Hematopoietic multipotent progenitor cell treated with erythropoietin and hydrocortisone succinate and interleukin-3 and kit ligand, for 6 days (in vitro differentiated cells): ENCODE measurements around the gene CLASP2.
"Not testable (repeated sequence)": the region's sequence is repeated elsewhere in the genome, so short reads cannot be mapped to it uniquely, and the experiment has no call there.

Experiments used
- DNase-seq: peaks from one replicate; pipeline ENCODE4 v3.0.0-alpha.2; 2015

Gene CLASP2

DNA sequence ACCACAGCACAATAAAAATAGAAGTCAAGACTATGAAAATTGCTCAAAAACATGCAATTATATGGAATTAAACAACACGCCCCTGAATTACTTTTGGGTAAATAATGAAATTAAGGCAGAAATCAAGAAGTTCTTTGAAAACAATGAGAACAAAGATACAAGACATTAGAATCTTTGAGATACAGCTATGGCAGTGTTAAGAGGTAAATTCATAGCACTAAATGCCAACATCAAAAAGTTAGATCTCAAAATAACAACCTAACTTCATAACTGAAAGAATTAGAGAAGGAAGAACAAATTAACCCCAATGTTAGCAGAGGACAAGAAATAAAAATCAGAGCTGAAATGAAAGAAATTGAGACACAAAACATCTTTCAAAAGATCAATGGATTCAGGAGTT, 191.3 kb downstream of the CLASP2 start:
- DNase-seq: no peak

DNA sequence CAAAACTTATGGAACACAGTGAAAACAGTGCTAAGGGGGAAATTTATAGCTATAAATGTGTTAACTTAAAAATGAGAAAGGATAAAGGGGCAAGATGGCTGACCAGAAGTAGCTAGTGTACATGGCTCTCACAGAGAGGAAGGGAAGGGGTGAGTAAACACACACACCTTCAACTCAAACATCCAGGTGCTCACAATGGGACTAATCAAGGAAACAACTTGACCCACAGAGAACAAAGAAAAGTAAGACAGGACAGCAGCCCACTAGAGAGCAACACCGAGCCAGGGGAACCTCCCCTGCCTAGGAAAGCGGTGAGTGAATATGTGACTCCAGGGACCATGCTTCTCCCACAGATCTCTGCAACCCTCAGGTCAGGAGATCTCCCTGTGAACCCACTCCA, 192.8 kb downstream of the CLASP2 start:
- DNase-seq: no peak

DNA sequence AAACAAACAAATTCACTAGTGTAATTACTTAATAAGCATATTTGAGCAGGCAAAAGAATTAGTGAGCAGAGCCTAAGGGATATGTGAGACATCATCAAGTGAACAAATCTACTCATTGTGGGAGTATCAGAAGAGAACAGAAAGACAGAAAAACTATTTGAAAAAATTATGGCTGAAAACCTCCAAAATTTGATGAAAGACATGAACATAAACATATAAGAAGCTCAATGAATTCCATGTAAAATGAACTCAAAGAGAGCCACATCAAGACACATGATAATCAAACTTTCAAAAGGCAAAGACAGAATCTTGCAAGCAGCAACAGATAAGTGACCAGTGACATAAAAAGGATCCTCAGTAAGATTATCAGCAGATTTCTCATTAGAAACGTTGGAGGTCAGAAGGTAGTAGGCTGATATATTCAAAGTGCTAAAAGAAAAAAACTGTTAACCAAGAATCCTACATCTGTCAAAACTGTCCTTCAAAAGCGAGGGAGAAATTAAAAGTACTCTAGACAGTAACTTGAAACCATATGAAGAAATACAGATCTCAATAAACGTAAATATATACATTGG, 194.9 kb downstream of the CLASP2 start:
- DNase-seq: no peak

DNA sequence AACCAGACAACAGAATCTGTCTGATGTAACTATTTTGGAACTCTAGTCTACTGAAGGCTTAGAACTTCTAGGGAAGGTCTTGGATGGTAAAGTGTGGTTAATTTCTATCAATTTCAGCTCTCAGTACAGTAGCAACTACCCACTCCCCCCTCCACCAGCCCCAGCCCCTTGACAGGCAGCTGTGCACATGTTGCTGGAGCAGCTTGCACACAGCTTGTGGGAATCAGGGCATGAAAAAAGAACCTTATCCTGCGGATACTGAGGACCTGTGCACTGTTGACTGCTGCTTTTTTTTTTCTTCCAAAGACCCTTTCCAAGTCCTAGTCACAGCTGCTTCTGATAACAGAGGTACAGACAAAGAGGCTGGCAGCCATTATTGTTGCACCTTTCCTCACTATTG, 196.3 kb downstream of the CLASP2 start:
- DNase-seq: no peak

DNA sequence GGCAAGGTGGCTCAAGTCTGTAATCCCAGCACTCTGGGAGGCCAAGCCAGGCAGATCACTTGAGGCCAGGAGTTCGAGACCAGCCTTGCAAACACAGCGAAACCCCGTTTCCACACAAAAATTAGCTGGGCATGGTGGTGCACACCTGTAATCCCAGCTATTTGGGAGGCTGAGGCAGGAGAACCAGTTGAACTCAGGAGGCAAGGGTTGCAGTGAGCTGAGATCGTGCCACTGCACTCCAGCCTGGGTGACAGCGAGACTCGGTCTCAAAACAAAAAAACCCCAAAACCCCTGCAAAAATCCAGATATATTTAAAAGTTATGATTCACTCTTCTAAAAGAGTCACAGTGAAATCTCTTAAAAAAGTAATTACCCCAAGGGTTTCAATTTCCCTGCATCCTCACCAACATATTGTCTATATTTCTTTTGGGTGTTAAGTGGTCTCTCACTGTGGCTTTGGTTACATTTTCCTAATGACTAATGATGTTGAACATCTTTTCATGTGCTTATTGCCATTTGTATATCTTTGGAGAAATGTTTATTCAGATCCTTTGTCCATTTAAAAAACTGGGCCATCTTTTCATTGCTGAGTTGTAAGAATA, 204.7 kb downstream of the CLASP2 start:
- DNase-seq: no peak

DNA sequence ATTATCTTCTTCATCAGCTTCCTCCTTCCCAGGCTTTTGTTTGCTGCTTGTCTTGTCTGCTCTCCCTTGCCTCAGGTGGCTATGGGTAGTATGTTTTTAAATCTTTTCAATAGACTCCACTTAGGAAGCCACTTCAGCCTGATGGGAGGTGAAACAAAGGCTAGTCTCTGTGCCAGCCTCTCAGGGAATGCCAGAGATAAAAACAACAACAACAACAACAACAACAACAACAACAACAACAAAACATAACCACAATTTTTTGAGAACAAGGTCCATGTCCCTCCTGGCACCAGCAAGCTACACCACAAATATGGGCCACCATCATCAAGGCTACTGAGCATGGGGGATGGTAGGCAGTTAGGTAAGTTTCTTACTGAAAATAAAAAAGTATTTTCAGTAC, 213.0 kb downstream of the CLASP2 start:
- no peak for DNase-seq

DNA sequence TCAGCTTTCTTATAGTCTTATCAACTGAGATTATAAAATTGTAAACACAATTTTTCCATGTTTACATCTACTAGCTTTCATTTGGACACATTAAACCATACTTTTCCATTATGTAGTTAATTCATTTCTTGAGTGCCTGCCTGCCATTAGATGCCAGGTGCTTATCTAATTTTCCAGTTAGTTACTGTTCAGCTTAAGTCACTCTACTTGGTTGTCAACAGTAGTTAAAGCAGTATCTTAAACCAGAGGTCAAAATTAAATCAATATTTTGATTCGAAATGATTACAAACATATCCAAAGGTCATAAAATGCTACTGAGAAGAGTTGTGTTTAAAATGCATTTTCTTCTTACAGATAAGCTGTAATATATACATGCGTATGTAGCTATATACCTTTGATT, 221.6 kb downstream of the CLASP2 start:
- no peak for DNase-seq

DNA sequence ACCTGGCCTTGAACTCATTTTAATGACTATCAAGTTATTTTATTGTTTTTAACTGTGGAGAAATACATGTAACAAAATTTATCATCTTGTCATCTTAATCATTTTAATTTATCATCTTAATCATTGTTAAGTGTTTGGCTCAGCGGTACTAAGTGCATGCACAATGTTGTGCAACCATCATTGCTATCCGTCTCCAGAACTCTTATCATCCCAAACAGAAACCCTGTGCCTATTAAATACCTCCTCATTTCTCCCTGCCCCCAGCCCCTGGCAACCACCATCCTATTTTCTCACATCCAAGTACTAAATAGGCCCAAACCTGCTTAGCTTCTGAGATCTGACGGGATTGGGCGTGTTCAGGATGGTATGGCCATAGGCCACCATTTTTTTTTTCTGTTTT, 226.3 kb downstream of the CLASP2 start:
- DNase-seq: peak; percentile 53

DNA sequence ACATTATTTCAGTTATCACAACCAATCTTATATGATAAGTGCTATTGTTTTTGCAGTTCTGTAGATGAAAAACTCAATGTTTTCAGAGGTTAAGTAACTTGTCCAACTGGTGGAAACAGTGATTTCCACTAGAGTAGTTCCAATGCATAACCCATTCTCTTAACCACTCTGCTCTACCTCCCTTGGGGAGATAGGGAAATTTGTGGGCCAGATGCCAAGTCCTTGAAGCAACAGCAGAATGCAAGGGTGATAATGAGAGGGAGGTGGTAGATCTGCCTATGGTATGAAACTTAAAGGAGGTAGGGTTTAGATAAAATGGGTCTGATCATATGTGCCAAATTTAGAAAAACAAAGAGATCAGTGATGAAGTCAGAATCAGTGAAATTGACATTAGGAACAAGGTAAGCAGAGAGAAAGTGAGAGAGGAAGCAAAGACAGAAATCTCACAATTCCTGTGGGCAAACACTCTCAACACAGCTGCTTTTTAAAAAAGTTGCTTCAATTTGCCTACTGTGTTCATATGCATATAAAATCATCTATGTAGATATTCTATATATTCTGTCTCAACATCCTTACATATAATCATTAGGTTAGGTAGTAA, 227.3 kb downstream of the CLASP2 start:
- peak; percentile 89 for DNase-seq

DNA sequence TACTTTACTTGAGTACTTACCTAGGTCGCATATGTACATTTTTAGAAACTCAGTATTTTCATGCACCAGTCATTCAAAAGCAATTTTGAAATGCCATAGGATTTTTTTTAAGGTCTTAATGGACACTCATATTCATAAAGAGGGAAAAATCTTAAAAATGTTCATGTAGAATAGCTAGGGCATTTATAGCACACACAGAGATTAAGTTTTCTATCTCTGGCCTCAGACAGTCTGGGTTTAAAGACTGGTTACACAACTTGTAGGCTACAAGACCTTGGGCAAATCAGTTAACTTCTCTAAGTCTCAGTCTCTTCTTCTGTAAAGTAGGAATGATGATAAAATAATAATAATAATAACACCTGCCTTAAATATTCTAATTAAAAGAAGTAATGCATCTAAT, 229.4 kb downstream of the CLASP2 start:
- DNase-seq: no peak

DNA sequence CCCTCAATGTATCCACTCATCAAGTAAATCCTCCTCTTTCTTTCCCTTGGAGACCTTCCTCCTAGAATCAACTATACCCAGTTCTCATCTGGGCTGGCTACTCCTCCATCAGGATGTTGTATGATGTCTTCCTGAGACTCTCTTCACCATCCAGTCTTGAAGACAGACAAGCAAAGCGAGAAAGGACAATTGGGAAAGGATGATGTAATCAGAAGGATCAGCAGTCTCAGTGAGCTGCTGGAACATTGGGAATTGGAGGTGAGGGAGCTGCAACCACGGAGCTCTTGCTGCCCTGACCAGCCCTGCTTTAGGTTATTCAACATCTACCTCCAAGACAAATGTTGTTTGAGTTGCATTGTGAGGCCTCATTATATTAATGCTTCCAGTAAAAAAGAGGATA, 229.8 kb downstream of the CLASP2 start:
- no peak for DNase-seq

DNA sequence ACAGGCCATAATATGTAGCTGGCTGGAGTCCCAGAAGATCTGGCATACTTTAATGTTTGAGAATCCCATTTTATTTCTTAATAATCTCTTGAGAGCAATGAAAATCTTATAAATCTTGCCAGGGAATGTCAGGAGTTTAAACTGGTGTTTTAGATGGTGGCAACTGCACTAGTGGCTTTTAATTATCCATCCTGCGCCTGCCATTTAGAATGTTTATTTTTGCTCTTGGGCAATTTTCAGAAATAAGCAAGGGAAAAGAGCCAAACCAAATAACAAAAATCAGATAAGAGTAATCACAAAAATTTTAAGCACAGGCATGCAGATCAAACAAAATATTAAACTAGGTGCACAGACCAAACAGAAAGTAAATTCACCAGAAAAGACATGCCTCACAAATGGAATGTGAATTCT, 235.9 kb downstream of the CLASP2 start:
- no peak for DNase-seq

DNA sequence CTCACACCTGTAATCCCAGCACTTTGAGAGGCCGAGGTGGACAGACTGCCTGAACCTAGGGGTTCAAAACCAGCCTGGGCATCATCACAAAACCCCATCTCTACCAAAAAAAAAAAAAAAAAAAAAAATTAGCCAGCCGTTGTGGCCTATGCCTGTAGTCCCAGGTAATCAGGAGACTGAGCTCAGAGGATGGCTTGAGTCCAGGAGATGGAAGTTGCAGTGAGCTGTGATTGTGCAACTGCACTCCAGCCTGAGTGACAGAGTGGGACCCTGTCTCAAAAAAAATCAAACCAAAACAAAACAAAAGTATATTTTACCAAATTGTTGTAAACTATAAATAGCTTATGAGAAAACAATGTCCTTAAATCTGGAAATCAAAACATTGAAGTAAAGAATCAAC, 243.2 kb downstream of the CLASP2 start:
- DNase-seq: no peak

DNA sequence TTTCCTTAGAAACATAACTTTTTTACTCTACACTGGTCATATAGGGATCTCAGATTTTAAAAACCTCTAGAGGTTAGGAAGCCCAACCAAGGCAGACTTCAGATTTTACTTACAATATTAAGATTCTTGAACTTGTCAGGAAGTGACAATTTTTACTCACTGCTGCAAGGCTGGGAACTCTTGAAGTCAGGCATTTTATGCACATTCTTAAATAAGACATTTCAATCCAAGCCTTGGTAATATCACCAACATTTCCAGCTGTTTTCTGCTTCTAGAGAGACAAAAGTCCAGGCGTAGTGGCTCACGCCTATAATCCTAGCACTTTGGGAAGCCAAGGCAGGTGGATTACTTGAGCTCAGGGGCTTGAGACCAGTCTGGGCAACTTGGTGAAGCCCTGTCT, 244.2 kb downstream of the CLASP2 start:
- DNase-seq: no peak

DNA sequence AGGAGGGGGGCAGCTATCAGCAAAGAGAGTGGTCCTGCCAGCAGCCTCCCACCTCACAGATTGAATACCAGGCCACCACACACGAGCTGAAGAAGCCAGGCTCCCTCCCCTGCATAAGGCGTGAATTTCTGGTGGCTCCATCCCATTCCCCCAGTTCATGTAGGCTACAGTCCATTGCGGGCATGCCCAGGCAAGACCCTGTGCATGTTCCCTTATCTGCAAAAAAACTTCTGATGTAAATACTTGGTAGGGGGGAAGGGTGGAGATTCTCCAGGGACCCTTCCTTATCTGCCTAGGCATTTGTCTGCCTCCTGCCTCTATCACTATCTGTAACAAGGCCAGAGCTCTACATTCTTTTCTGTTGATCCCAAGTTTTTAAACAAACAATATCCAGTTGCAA, 250.3 kb downstream of the CLASP2 start:
- peak; percentile 70 for DNase-seq

DNA sequence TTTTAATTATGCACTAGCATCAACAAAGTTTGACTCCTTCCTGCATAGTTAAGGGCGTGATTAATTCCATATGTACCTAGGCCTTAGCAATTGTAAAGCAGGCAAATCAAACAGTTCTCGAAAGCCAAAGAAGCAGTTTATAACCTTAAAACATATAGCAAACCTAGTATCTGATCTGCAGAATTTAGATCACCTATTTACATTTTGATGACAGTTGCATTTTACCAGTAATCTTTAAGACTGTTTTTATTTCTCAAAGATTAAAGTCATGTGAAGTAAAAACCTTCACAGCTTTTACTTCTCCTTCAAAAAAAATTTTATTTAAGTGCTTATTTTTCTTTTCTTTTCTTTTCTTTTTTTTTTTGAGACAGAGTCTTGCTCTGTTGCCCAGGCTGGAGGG, 257.0 kb downstream of the CLASP2 start:
- no peak for DNase-seq

DNA sequence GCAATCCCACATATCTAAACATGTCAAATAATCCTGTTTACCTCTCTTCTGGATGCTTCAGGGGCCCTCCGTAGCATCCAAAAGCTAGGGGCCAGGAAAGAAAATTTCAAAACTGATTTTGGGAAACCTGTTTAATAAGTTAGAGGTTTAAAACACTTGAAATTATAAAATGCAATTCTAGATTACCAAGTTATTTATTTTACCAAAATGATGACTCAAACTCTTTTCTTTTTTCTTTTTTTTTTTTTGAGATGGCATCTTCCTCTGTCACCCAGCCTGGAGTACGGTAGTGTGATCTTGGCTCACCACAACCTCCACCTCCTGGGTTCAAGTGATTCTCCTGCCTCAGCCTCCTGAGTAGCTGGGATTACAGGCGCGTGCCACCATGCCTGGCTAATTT, 258.5 kb downstream of the CLASP2 start:
- DNase-seq: not testable (repeated sequence)

DNA sequence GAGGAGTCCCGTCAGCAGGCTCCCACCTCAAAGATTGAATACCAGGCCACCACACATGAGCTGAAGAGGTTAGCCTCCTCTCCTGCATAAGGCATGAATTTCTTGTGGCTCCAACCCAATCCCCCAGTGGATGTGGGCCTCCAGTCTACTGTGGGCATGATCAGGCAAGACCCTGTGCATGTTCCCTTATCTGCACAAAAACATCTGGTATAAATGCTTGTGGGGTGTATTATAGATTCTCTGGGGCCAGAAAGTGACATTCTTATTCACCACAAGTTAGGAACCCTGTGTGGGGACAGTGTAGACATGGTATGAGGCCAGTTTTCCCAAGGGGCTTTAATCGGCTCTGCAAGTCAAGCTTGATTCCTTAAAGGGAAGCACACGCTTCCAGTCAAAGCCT, 259.6 kb downstream of the CLASP2 start:
- DNase-seq: peak; percentile 81

DNA sequence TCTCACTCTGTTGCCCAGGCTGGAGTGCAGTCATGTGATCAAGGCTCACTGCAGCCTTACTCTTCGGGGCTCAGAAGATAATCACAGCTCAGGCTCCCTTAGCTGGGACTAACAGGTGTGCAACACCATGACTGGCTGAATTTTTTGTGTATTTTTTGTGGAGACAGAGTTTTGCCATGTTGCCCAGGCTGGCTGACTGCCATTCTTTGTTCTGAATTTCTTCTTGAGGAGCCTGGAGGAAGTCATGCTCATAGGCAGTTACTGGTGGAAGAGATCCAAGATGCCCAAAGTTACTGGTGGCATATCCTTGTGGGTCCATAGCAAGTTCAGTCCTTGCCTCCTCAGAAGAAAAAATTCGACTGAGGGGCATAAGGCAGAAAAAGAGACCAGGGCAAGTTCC, 261.3 kb downstream of the CLASP2 start:
- DNase-seq: no peak

DNA sequence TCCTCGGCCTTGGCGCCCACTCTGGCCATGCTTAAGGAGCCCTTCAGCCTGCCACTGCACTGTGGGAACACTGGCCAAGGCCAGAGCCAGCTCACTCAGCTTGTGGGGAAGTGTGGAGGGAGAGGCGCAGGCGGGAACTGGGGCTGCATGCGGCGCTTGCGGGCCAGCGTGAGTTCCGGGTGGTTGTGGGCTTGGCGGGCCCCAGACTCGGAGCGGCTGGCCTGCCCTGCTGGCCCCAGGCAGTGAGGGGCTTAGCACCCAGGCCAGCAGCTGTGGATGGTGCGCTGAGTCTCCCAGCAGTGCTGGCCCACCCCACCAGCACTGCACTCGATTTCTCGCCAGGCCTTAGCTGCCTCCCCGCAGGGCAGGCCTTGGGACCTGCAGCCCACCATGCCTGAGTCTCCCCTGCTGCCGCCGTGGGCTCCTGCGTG, 264.7 kb downstream of the CLASP2 start:
- DNase-seq: no peak

DNA sequence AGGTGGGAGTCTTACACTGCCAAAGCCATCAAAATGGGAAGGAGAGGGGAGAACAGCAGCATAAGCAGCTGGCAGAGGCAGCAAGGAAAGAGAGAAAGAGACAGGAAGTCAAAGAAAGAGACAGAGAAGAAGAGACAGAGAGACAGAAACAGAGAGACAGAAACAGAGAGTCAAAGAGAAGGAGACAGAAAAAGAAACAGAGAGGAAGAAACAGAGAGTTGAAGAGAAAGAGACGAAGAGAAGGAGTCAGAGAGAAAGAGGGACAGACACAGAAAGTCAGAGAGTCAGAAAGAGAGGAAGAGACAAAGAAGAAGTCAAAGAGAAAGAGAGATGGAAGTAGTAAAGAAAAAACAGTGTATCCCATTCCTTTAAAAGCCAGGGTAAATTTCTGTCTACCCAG, 266.1 kb downstream of the CLASP2 start:
- not testable (repeated sequence) for DNase-seq

DNA sequence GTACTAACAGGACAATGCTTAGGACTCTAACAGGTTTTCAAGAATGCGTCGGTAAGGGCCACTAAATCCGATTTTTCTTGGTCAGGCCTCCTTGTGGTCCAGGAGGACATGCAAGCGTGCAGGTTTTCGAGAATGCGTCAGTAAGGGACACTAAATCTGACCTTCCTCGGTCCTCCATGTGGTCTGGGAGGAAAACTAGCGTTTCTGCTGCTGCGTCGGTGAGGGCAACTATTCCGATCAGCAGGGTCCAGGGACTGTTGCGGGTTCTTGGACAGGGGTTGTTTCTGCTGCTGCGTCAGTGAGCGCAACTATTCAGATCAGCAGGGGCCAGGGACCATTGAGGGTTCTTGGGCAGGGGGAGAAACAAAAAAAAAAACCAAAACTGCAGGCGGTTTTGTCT, 270.1 kb downstream of the CLASP2 start:
- no peak for DNase-seq

DNA sequence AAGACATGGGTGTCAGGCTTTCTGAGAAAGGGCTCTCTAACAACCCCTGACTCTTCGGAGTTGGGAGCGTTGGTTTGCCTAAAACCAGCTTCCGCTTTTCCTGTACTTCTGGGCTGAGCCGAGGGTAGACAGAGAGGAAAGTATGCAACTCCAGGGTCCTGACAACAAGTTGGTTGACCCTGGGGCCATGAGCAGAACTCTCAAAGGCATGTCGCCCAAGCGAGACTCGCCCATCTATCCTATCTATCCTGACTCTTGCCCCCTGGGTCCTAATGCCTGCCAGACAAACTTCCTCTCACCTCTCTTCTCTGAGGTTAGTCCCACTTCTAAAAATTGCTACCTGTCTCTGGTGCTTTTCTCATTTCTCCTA, 270.8 kb downstream of the CLASP2 start:
- DNase-seq: not testable (repeated sequence)
